K562 (cell line): ENCODE results near the gene FILIP1L. TPM values are rescaled to one million over a fixed set of nuclear protein-coding genes. Genes with fewer than 3 reads are reported as not detected.

Experiments
- AFF1 ChIP-seq, 2 experiments: fragments of 450-650 bp; IDR thresholded peaks; 2 replicates each; pipeline ENCODE4 v1.6.1; 2018; ENCODE audit warnings: mild to moderate bottlenecking in 2 of 2, low read depth in 1 of 2; ENCODE audit not compliant: partially characterized antibody in 2 of 2
- BACH1 ChIP-seq: fragments of 200-800 bp; sonication (Bioruptor generic); IDR thresholded peaks from 2 replicates; pipeline ENCODE4 v1.6.1; 2016; ENCODE audit warnings: missing genetic modification characterization, missing compliant biosample characterization
- BCLAF1 ChIP-seq, 2 experiments: fragments of 450-650 bp in 1 of 2; IDR thresholded peaks; 2 replicates each; pipeline ENCODE4 v1.6.1; 2011 to 2017; ENCODE audit warnings: low read depth in 2 of 2, antibody characterized with exemption in 1 of 2, borderline replicate concordance in 1 of 2, low read length in 1 of 2, mild to moderate bottlenecking in 1 of 2, mixed read lengths in 1 of 2; ENCODE audit not compliant: control insufficient read depth in 1 of 2
- BHLHE40 ChIP-seq: IDR thresholded peaks from 2 replicates; pipeline ENCODE4 v1.6.1; 2011; ENCODE audit warnings: low read length, improper control_type of control experiment
- CREB3 ChIP-seq: fragments of 450-650 bp; conservative IDR thresholded peaks from 2 replicates; pipeline ENCODE4 v1.6.1; 2016; ENCODE audit warnings: missing genetic modification characterization, low read depth, mild to moderate bottlenecking, missing compliant biosample characterization, moderate library complexity
- ETV1 ChIP-seq: fragments of 450-650 bp; conservative IDR thresholded peaks from 2 replicates; pipeline ENCODE4 v1.6.1; 2016; ENCODE audit warnings: missing genetic modification characterization, control low read depth, low read depth, missing compliant biosample characterization
- MXI1 ChIP-seq: IDR thresholded peaks from 2 replicates; pipeline ENCODE4 v1.6.1; 2011; ENCODE audit warnings: low read depth, mild to moderate bottlenecking, improper control_type of control experiment, low read length
- POLR2G ChIP-seq: fragments of 200-400 bp; formaldehyde crosslinking; IDR thresholded peaks from 2 replicates; pipeline ENCODE4 v1.6.1; 2017; ENCODE audit warnings: low read depth, mild to moderate bottlenecking, antibody characterized with exemption, low read length, moderate library complexity
- POU5F1 ChIP-seq: fragments of 150-350 bp; IDR thresholded peaks from 2 replicates; pipeline ENCODE4 v1.6.1; 2014; ENCODE audit warnings: borderline replicate concordance, low read length, low read depth, mild to moderate bottlenecking; ENCODE audit not compliant: partially characterized antibody
- RAD51 ChIP-seq: fragments of 450-650 bp; IDR thresholded peaks from 2 replicates; pipeline ENCODE4 v1.7.1; 2016; ENCODE audit warnings: low read depth, mild to moderate bottlenecking, borderline replicate concordance
- SAP30 ChIP-seq: fragments of 200-600 bp; sonication (generic); IDR thresholded peaks from 2 replicates; pipeline ENCODE4 v1.6.1; 2012; ENCODE audit warnings: borderline replicate concordance, low read depth, mild to moderate bottlenecking, moderate library complexity, low read length, control low read depth, inconsistent platforms; ENCODE audit not compliant: insufficient read depth, poor library complexity, severe bottlenecking
- SIN3A ChIP-seq, 2 experiments: fragments of 150-350 bp in 1 of 2; IDR thresholded peaks; 2 replicates each; pipeline ENCODE4 v1.6.1; 2011 to 2016; ENCODE audit warnings: borderline replicate concordance in 2 of 2, low read depth in 2 of 2, low read length in 2 of 2, mild to moderate bottlenecking in 2 of 2, moderate library complexity in 2 of 2; ENCODE audit not compliant: control insufficient read depth in 1 of 2
- SOX6 ChIP-seq: fragments of 450-650 bp; IDR thresholded peaks from 2 replicates; pipeline ENCODE4 v1.6.1; 2014; ENCODE audit warnings: mild to moderate bottlenecking
- SUPT5H ChIP-seq: fragments of 450-650 bp; IDR thresholded peaks from 2 replicates; pipeline ENCODE4 v1.6.1; 2016
- TCF7 ChIP-seq: sonication (generic); IDR thresholded peaks from 2 replicates; pipeline ENCODE4 v1.6.1; 2016; ENCODE audit warnings: antibody characterized with exemption, borderline replicate concordance
- ZFP30 ChIP-seq: fragments of 250-450 bp; sonication (Bioruptor Pico); IDR thresholded peaks from 2 replicates; pipeline ENCODE4 v1.8.0; 2022; ENCODE audit warnings: moderate library complexity, mild to moderate bottlenecking, inconsistent platforms, borderline replicate concordance
- ZNF175 ChIP-seq: fragments of 200-800 bp; sonication (Bioruptor generic); IDR thresholded peaks from 2 replicates; pipeline ENCODE4 v1.6.1; 2016; ENCODE audit warnings: low read depth, mild to moderate bottlenecking, missing genetic modification characterization, missing compliant biosample characterization
- polyA plus RNA-seq, 8 experiments: library from polyadenylated mRNA; depleted of rRNA in 4 of 8; stranded (reverse) in 5 of 8; unstranded in 3 of 8; fragments of >200 nt; fragmentation: Nextera tagmentation in 2 of 8; fragmentation: Illumina TruSeq in 1 of 8; extraction: Ambion mirVana in 2 of 8; extraction: Trizol in 1 of 8; gene quantifications; 2 replicates each; pipeline versions ENCODE4 v1.2.1 to v1.2.3, GENCODE V29; 2011 to 2014; ENCODE audit warnings: inconsistent platforms in 1 of 8, missing spikeins in 1 of 8
- total RNA-seq, 7 experiments: library from RNA; depleted of rRNA in 6 of 7; stranded (reverse); fragments of >200 nt in 6 of 7; fragmentation: Illumina TruSeq in 2 of 7; extraction: Trizol in 2 of 7; gene quantifications; 2 replicates each; pipeline versions ENCODE4 v1.2.1 to v1.2.3, GENCODE V29; 2011 to 2021; ENCODE audit warnings: low replicate concordance in 1 of 7

The FILIP1L gene
- total and polyA plus RNA-seq, 9 of the 15 experiments (the other 6 are each of a cell fraction or from before 2014, with no cell fraction given), result 0.50 to 2.1 (median 1.1) TPM

GRCh38 chr3:100060685-100061484 lies 53.4 kb downstream of the FILIP1L start (continued):
- TF ChIP-seq SIN3A (IDR thresholded peaks at IDR 0.05; ENCODE audit: borderline replicate concordance in 2 of 2, control insufficient read depth in 1 of 2, low read depth in 2 of 2, low read length in 2 of 2), result no peak
- no peak for TF ChIP-seq SAP30
- no peak for TF ChIP-seq SUPT5H
- no peak for TF ChIP-seq BCLAF1 (IDR thresholded peaks at IDR 0.05; ENCODE audit: borderline replicate concordance in 1 of 2, control insufficient read depth in 1 of 2, low read depth in 2 of 2, low read length in 1 of 2)
- TF ChIP-seq RAD51, result no peak
- no peak for TF ChIP-seq ETV1 (tag)
- TF ChIP-seq SOX6, result 0 out of 2 replicates have a peak, but pooled peaks have one; percentile 15
- no peak for TF ChIP-seq POLR2G
- no peak for TF ChIP-seq TCF7
- TF ChIP-seq MXI1, result no peak
- no peak for TF ChIP-seq AFF1 (IDR thresholded peaks at IDR 0.05; ENCODE audit: low read depth in 1 of 2, partially characterized antibody in 2 of 2)
- no peak for TF ChIP-seq ZFP30 (CRISPR knock-in tag)
- TF ChIP-seq ZNF175 (CRISPR knock-in tag), result no peak
- TF ChIP-seq POU5F1, result no peak
- TF ChIP-seq BACH1 (tag), result no peak
- peak; percentile 74; the same call in 1 of the 2 replicates for TF ChIP-seq BHLHE40
- TF ChIP-seq CREB3, result no peak
